HL-60 (cell line): ENCODE results near the gene TMEM179.

Experiments used
- DNase-seq, 2 experiments: peaks; one replicate each; pipeline ENCODE4 v3.0.0-alpha.2; 2010 to 2020; ENCODE audit warnings: low read depth in 1 of 2, low spot score in 1 of 2
- H3K27ac ChIP-seq: fragments of 250-450 bp; sonication (Bioruptor Pico); replicated peaks from 2 replicates; pipeline ENCODE4 v1.5.1; 2020; ENCODE audit warnings: mild to moderate bottlenecking, moderate library complexity
- H3K27me3 ChIP-seq: fragments of 250-450 bp; sonication (Bioruptor Pico); 2 replicates; pipeline ENCODE4 v1.5.1; 2021; ENCODE audit warnings: mild to moderate bottlenecking, moderate library complexity; ENCODE audit not compliant: insufficient read depth, poor library complexity, severe bottlenecking
- H3K4me3 ChIP-seq: replicated peaks from 2 replicates; pipeline ENCODE4 v1.5.1; 2011; ENCODE audit warnings: mild to moderate bottlenecking, control low read depth, low read length; ENCODE audit not compliant: insufficient read depth
- CTCF ChIP-seq: IDR thresholded peaks from one replicate; pipeline ENCODE4 v1.5.1; 2011; ENCODE audit warnings: low read length, control low read depth, inconsistent platforms; ENCODE audit not compliant: insufficient read depth
- GABPA ChIP-seq: IDR thresholded peaks from 2 replicates; pipeline ENCODE4 v1.6.1; 2012; ENCODE audit warnings: low read depth
- POLR2AphosphoS5 ChIP-seq: IDR thresholded peaks from 2 replicates; pipeline ENCODE4 v1.6.1; 2012; ENCODE audit warnings: low read depth
- SPI1 ChIP-seq: IDR thresholded peaks from 2 replicates; pipeline ENCODE4 v1.6.1; 2012; ENCODE audit warnings: low read depth, mild to moderate bottlenecking, borderline replicate concordance
- TF ChIP-seq, protein P1 (sequence below): IDR thresholded peaks from 2 replicates; pipeline ENCODE4 v1.6.1; 2012; ENCODE audit warnings: low read depth; ENCODE audit not compliant: insufficient replicate concordance

Gene TMEM179

DNA sequence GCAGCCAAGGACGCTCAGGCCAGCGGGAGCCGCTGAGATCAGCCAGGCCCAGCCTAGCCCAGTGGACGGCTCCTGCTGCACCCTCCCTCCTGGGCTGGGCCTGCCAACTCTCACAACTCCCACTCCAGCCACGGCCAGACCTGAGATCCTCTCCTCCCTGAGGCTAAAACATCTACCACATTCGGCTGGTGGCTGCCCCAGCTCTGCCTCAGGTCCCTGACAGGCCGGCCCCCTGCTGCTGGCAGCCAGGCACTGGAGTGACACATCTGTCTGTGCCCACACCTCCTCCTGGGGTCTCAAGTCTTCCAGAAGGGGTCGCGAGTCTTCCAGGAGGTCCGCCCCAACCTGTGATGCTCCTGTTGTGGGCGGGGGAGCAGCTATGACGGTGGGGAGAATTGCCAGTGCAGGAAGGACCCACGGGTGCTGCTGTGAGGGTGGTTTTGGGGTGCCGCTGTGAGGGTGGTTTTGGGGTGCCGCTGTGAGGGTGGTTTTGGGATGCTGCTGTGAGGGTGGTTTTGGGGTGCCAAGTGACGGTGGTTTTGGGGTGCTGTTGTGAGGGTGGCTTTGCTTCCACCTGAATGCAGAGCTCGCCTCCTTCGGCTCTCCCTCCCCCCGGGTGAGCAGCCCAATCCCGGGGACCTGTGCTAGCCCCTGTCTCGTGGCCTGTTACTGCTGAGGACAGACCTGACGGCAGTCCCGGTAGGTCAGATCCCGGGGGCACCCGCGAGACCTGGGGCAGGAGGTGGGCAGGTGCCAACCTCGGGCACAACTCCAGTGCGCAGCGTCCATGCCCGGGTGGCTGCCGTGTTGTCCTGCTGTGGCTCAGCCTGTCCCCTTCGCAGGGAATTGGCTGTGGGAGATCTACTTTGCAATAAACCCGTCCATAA lies 52.5 kb downstream of the TMEM179 start:
- no peak for DNase-seq
- TF ChIP-seq SPI1 (no peak), POLR2AphosphoS5 (no peak), CTCF (no peak), GABPA (no peak)
- TF ChIP-seq, protein P1, sequence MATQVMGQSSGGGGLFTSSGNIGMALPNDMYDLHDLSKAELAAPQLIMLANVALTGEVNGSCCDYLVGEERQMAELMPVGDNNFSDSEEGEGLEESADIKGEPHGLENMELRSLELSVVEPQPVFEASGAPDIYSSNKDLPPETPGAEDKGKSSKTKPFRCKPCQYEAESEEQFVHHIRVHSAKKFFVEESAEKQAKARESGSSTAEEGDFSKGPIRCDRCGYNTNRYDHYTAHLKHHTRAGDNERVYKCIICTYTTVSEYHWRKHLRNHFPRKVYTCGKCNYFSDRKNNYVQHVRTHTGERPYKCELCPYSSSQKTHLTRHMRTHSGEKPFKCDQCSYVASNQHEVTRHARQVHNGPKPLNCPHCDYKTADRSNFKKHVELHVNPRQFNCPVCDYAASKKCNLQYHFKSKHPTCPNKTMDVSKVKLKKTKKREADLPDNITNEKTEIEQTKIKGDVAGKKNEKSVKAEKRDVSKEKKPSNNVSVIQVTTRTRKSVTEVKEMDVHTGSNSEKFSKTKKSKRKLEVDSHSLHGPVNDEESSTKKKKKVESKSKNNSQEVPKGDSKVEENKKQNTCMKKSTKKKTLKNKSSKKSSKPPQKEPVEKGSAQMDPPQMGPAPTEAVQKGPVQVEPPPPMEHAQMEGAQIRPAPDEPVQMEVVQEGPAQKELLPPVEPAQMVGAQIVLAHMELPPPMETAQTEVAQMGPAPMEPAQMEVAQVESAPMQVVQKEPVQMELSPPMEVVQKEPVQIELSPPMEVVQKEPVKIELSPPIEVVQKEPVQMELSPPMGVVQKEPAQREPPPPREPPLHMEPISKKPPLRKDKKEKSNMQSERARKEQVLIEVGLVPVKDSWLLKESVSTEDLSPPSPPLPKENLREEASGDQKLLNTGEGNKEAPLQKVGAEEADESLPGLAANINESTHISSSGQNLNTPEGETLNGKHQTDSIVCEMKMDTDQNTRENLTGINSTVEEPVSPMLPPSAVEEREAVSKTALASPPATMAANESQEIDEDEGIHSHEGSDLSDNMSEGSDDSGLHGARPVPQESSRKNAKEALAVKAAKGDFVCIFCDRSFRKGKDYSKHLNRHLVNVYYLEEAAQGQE: no peak
- no peak overlapping the region for H3K27ac ChIP-seq
- no peak overlapping the region for H3K4me3 ChIP-seq
- H3K27me3 ChIP-seq: no peaks in the 10 kb centered on the region

DNA sequence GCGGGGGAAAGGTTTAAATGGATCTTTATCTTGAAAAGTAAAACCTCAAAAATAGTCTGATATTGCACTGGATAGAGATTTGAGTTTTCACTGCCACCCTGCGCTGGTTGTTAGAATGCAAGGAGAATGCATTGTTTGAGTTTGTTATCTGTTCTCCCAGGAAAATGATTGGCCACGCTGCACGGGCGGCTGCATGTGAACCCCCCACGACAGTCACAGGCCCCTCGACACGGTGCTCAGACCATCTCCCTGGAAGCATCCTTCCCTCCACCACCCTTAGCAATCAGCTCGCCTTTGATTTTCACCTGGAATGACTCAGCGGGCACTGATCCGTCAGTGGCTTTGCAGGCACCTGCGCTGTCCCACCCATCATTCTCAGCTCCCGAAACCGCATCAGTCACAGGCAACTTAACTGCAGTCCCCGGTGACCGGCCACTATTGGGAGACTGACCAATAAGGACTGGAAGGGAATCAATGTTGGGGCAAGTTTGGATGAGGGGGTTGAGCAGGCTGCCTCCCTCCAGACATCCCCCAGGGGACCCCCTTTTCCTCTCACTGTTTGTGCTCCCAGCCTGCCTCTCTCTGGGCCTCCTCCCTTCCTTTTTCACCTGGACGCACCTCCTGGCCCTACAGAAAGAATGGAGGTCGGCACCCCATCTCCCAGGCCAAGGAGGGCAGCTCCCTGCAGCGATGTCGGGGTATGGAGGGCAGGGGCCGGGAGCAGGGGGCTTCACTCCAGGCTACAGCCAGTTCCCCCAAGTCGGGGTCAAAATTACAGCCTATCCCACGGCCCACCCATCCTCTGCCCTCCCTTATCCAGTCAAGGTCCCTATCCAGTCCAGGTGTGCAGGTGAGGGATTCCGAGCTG lies 53.5 kb downstream of the TMEM179 start:
- no peak for DNase-seq
- no peak overlapping the region for H3K27ac ChIP-seq
- no peaks in the 10 kb centered on the region for H3K27me3 ChIP-seq
- TF ChIP-seq, protein P1: no peak
- no peak for TF ChIP-seq GABPA
- no peak for TF ChIP-seq CTCF
- no peak for TF ChIP-seq SPI1
- no peak for TF ChIP-seq POLR2AphosphoS5
- no peak overlapping the region for H3K4me3 ChIP-seq

- DNase-seq: no peak
- Histone ChIP-seq H3K4me3 (no peak overlapping the region), H3K27ac (no peak overlapping the region), H3K27me3 (no peaks in the 10 kb centered on the region)
- no peak for TF ChIP-seq POLR2AphosphoS5
- TF ChIP-seq SPI1: no peak
- TF ChIP-seq, protein P1: no peak
- TF ChIP-seq GABPA: no peak
- TF ChIP-seq CTCF: no peak
Observed at GRCh38 chr14:104550340-104550860, 54.2 kb downstream of the TMEM179 start.
